Measurements from ENCODE around the gene WWC2.
A peak's percentile ranks its signal among the peaks of the same experiment; 100 is the strongest.

WWC2 gene

DNA sequence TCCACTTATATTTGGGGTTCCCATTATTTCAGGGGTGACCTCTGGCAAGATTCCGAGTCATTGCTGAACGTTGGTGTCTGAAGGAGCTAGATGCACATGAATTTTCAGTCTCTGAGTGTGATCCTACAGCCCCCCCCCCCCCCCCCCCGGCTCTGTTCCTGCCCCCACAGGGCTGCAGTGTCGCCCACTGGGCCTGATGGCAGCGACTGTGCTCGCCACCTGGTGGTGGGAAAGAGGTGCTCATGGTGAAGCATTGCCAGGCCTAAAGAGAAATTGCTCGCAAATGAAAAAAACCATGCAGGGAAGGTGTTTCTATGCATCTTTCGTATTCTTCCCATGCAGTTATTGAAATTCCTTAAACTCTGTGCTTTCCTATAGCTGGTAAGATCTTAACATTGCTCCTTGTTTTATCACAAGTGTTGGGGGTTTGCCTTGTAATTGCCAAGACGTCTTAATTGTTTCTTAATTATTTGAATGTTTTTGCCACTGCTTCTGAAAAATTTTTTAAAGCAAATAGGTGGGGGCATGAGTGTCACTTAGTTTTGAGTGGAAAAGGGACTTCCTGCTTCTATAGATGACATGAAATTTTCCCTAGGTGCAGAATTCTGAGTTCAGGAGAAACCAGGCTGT lies 157.8 kb downstream of the WWC2 start:
- DNase-seq (ENCODE audit: low read depth in 2 of 2) = peak in 1 of 2 donors; percentile 27

DNA sequence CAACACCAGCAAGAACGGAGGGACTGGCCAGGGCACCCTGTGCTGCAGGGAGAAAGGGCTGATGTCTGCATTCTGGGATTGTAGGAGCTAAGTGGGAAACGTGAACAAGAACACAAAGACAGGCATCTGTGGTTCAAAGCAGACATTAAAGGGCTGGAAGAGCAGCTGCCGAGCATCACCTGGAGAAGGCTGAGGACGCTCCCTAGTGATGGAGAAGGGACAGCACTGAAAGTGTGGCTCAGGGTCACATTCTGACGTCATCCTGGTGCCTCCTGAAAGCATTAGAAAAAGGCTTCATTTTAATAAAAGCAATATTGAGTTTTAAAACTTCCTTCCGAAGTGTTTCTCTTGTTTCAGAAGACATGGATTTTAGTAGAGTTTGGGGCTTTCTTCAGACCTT lies 158.8 kb downstream of the WWC2 start:
- no peak for DNase-seq (ENCODE audit: low read depth in 2 of 2)

DNA sequence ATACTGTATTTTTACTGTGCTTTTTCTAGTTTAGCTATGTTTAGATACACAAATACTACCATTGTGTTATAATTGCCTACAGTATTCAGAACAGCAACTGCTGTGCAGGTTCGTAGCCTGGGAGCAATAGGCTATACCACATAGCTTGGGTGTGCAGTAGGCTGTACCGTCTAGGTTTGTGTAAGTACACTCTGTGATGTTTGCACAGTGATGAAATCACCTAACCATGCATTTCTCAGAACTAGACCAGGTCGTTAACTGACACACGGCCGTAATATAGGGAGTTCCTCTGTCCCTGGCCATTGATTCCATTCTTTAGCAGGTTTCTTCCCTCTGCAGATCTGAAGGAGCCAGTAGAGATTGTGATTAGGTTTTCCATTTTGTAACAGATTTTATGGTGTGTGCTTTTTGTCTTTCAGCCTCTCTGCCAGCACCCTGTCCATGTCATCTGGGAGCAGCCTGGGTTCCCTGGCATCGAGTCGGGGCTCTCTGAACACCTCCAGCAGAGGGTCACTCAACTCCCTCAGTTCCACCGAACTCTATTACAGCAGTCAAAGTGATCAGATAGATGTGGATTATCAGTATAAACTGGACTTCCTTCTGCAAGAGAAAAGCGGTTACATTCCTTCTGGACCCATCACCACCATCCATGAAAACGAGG lies 161.6 kb downstream of the WWC2 start:
- no peak for DNase-seq (ENCODE audit: low read depth in 2 of 2)

DNA sequence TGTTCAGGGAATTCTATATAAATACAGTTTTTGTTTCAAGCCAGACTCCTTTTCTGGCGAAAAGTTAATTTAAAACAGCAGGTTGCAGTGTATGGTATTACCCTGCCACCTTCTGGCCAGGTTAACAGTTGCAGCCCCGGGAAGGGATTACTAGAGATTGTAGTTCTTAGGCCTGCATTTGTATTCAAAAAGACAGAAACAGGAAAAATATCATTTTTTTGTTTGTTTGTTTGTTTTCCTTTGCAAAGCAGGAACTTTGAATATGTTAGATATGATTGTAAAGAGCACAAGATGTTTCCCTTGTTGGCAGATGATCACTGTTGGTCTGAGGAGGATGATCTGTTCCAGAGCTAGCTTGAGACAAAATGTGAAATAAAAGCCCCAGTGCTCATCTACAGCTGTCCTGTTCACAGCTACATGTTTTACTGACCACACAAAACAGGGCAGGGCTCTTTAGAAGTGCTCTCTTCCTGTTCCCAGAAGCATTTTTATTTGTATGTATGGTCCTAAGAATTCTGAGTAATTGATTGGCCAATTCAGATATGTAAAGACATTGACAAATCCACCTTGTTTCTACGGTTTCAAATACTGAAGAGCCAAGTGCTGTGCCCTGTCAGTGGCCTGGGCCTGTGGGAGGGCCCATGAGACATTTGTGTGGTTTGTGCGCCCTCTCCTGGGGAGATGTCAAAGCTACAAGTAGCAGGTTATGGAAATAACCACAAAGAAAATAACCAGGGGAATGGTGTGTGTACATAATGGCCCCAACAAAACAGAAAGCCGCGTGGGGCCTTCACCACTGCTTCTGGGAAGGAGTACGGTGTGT lies 163.1 kb downstream of the WWC2 start:
- peak; percentile 62 to 73 for DNase-seq (ENCODE audit: low read depth in 2 of 2)

DNA sequence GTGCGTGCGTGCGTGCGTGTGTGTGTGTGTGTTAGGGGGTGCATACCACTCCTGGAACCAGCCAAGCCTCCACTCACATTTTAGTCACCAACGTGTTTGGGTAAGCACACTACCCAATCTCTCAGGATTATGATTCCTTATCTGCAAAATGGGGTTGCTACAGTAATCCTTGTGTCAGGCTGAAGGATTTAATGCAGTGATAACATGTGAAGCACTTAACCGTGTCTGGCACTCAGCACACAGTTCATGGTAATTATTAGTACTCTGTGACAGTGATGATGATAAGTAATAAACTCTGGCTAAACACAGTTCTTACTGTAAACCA lies 163.7 kb downstream of the WWC2 start:
- DNase-seq (ENCODE audit: low read depth in 2 of 2) = no peak

DNA sequence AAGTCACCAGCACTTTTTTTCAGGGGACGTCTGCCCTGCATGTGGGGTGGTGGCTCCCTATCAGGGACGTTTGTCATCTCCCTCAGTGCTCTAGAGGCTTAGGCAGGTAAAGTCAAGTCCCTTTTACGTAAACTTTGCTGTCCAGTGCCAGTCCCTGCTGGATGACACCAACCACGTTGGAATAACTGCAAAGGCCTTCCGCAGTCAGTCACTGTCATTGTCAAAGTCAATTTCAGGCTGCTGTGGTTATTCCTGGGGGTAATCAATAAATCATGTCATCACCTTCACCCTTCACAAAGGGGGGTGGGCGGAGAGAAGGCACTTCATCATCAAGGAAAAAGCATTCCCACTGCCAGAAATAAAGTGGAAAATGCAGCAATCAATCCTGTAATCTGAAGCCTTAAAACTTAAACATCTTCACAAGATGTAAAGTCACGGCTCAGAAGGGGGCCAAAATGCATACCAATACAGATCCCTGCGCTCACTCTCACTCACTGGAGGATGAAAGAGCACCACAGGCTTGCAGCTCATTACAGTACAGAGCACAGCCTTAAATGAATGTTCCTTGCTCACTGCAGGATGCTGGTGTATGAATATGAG lies 164.8 kb downstream of the WWC2 start:
- DNase-seq (ENCODE audit: low read depth in 2 of 2) = no peak

DNA sequence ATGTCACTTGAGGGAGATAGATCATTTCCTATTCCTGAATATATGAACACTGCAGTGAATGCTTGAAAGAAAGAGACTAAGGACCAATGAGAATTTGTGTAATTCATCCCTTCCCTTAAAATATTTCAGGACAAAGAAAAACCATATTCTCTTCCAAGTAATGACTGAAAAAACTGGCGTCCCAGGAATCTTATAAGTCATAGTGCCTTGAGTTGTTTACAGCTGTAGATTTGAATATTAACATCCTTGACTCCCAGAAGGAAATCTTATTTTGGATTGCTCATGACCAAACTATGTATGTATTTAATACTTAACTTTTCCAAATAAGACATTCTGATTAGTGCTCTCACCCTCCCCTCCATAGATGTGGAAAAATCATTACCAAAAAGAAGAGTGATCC lies 165.6 kb downstream of the WWC2 start:
- DNase-seq (ENCODE audit: low read depth in 2 of 2) = no peak

DNA sequence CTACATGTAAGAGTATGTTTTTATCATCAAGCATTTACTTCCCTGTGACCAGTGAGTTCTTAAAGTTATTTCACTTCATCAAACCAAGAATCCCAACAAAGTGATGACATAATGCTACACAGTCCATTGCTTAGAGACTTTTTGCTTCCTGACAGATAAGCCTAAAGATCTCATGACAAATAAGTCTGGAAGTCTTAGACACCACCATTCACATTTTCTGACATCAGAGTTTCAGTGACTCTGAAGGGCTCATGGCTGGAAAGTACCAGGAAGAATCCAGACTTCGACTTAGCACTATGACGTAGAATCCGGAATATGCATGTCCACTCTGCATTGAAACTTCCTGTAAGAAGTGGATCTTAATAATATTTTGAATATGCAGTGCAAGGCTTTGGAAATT lies 167.3 kb downstream of the WWC2 start:
- no peak for DNase-seq (ENCODE audit: low read depth in 2 of 2)

DNA sequence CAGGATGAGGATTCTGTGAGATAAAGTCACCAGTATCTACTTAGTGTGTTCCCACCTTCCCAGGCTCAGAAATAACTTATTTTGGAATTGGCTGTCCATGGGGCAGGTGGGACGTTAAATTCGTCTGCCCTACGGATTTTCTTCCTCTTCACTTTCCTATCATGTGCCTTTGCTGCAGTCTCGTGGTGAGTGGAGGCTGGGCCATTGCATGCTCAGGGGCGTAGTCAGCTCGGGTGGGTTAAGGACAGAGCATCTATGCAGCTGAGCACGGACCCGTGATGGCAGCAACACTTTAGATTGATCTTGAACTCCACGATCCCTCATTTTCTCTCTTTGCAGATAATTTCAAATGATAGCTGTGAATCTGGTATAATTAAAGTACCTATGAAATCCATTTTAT lies 169.5 kb downstream of the WWC2 start:
- no peak for DNase-seq (ENCODE audit: low read depth in 2 of 2)

DNA sequence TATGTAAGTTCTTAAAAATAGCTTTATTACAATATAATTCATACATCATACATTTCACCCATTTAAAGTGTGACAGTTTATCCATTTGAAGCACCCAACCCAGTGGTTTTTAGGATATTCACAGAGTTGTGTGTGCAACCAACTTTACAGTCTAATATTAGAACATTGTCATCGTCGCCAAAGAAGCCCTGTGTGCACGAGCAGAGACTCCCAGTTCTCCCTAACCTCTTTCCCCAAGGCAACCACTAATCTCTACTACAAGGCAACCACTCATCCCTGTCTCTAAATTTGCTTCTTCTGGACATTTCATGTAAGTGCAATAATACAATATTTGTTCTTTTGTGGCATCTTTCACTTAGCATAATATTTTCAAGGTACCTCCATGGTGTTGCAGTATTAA lies 173.3 kb downstream of the WWC2 start:
- DNase-seq (ENCODE audit: low read depth in 2 of 2) = no peak

DNA sequence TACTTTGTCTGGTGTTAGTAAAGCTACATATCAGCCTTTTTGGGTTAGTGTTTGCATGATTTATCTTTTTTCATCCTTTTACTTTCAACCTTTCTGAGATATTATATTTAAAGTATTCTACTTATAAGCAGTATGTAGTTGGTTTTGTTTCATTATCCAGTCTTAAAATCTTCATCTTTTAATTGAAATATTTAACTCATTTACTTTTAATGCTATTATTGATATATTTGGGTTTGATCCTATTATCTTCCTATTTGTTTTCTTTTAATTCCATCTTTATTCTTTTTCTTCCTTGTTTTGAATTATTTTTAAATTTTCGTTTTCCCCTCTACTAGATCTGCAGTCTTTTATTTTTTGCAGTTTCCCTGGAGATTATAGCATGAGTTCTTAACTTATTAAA lies 177.0 kb downstream of the WWC2 start:
- no peak for DNase-seq (ENCODE audit: low read depth in 2 of 2)

DNA sequence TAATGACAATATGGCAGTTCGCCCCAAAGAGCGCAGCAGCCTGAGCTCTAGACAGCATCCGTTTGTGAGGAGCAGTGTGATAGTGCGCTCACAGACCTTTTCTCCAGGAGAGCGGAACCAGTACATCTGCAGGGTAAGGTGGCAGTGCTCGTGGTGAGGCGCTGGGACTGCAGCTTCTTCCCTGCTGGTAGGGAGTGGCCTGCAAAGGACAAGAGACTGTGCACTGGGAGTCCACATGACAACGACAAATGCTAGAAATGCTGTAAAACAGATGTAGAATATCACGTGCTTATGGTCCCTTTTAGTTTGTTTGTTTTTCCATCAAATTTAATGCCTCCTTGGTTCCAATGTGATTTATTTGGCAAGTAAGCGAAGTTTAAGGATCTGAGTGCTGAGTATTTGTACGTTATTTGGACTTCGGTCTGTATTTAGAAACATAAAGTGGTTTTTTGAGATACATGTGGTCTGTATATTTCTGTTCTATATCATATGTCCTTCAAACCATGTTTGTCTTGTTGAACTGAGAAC lies 185.3 kb downstream of the WWC2 start:
- DNase-seq (ENCODE audit: low read depth in 2 of 2) = no peak

DNA sequence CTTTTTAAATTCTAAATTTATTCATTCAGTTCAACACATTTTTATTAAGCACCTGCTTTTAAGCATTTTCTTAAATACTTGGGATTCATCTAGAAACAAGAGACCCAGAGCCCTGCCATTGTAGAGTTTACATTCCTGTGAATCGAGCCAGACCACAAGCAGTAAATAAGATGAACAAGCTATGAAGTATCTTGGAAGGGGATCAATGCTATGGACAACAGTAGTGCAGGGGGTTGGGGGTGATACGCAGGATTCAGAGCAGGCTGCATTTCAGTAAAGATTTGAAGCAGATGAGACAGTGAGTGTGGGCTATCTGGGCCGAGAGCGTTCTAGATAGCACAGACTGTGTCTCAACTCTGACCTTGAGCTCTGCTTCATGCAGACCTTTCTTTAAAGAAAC lies 185.9 kb downstream of the WWC2 start:
- DNase-seq (ENCODE audit: low read depth in 2 of 2) = no peak

DNA sequence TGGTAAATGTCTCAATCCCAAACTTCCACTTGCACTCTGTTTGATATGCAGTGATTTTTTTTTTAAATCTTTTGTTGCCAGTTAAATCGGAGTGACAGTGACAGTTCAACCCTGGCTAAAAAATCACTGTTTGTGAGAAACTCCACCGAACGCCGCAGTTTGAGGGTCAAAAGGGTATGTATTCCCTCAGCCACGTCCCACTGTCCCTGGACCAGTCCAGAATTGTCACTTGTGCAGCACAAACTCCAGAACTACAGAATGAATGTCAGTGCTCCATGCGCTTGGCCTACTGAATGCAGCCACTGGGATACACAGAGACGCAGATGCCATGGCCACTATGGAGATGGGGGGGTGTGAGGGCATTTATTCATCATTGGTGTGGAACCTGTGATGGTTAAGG lies 186.8 kb downstream of the WWC2 start:
- no peak for DNase-seq (ENCODE audit: low read depth in 2 of 2)

DNA sequence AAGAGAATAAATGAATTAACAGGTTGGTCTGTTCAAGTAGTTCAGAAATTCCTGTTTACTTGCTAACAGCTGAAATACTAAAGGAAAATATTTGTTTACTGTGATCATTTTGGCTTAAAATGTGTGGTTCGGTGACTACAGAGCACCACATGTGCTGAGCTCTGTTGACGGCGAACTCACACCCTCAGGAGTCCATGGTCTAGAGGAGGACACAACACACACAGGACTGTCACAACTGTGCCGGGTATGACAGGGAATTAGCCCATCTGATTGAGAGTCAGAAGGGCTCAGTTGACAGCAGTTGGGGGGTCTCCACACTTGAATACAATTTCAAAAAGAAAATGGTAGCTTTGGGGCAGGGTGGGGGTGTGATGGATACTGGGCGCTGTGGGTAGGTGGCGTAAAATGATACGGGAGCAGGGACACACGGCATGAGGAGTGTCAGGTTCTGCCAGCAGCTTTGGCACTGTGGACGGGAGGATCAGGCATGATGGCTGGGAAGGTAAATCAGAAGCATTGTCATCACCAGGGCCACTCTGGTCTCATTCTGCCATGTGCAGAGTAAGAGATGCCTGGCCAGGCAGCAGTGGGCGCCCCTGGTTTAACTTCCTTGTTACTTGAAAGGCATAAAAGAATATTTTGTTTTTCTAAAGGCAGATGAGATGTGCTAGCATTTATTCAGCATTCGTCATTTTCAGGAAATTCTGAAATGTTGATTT lies 187.7 kb downstream of the WWC2 start:
- DNase-seq (ENCODE audit: low read depth in 2 of 2) = no peak

DNA sequence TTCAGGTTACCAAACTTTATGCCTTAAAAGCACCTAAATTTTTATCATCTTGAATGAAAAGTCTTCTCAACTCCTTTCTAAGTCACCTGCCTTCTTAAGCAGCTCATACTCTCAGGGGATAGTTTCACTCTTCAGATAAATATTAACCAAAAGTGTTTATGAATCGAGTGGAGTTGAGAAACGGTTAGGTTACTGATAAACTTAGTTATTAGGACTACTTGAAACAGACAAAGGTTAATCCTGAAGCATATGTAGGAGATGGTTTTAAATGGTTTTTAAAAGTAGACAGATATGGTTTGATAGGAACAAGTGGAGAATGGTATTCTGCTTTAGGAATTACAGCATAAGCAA lies 188.2 kb downstream of the WWC2 start:
- DNase-seq (ENCODE audit: low read depth in 2 of 2) = no peak

DNA sequence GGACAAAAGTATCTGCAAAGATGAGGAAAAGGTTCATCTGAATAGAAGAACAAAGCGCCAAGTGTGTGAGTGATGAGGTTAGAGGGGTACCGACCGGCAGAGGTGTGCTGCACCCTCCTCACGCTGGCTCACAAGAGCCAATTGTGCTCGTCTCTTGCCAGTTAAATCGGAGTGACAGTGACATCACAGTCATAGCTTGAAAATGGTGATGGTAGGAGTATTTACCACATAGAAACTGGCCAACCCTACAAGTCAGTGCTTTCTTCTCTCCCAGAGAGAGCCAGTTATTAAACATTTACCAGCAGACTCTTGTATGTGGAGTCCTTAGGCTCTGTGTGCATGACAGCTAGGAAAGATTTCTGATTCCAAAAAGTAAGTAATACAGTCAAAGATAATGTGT lies 188.6 kb downstream of the WWC2 start:
- no peak for DNase-seq (ENCODE audit: low read depth in 2 of 2)

DNA sequence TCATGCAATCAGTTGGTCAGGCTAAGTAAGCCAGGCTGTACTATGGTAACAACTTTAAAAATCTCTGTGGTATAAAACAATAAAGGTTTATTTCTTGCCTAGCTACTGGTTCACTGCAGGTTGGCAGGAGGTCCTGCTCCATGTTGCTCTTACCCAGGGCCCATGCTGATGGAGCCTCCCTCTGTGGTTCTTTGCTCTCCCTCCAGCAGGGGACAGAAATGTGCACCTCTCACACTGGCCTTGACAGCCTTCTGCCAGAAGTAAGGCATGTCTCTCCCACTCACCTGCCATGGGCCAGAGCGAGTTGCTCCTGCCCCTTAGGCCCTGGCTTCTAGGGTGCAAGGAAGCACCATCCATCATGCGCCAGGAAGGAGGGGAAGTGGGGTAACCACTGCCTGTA lies 189.9 kb downstream of the WWC2 start:
- DNase-seq (ENCODE audit: low read depth in 2 of 2) = no peak

DNA sequence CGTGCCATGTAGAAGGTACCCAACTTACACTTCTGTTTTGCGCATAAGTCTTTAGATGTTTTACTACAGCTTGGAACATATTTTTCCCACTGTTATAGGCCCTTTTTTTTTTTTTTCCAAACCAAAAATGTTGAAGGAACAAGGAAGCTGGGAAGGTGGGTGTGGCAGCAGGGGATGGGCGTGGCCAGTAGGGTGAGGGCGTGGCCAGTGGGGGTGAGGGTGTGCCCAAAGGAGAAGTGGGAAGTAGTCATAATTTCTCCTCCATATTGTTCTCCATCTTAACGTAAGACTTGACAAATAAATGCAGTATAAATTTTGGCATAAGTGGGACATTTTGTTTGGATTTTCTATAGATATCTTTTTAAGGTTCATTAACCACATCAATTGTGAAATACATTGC lies 190.6 kb downstream of the WWC2 start:
- DNase-seq (ENCODE audit: low read depth in 2 of 2) = no peak

DNA sequence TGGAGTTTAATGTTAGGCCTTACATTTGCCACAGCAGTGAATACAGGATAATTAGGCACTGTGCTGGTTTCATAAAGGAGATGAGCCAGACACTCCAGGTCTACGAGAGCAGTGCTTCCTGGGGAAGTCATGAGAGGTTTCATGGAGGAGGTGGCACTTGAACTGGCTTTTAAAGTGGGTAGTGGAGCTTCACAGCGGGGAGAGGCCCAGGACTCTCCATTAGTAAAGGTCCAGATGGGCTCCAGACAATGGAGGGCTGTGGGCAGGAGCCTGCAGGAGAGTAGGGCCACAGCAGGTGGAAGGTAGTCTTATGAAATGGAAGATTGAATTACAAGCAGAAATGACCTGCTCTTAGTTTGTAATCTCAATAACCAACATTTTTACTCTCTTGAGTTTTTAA lies 192.0 kb downstream of the WWC2 start:
- no peak for DNase-seq (ENCODE audit: low read depth in 2 of 2)

DNA sequence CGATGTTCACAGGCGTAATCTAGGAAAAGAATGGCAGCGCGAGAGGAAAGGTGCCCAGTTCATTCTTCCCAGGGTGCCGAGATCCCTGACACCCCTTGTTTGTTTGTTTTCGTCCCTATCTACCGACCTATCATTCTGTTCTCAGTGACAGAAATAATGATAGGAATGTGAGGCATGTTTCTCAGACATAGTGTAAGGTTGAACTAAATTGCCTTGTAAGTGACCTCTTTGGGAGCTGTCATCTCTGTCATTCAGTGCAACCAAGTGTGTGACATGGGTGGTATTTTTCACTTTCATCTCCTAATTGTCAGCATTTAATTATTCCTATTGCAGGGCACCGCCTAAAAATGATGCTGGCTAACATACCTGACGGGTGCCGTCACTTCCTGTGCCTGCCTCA lies 196.7 kb downstream of the WWC2 start:
- no peak for DNase-seq (ENCODE audit: low read depth in 2 of 2)

DNA sequence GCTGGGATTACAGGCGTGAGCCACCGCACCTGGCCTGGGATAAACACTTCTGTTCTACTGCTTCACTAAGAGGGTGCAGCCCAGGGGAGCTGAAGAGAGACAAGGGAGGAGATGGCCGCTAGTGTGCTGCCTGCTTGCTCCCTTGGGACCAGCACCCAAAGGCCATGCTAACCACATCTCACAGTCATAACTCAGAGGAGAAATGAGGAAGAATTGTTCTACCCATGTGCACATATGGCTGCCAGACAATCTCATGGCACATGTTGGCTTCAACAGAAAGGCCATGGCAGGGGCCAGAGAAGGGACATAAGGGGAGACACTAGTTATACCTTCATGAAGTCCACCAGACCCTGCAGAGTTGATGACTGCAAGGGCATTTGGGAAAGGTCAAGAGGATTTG lies 198.6 kb downstream of the WWC2 start:
- DNase-seq (ENCODE audit: low read depth in 2 of 2) = no peak
